ENCODE measurements around the gene KCTD6.

GRCh38 chr3:58537412-58538301 lies 45.8 kb downstream of the KCTD6 start:
- TF ChIP-seq, protein P1, sequence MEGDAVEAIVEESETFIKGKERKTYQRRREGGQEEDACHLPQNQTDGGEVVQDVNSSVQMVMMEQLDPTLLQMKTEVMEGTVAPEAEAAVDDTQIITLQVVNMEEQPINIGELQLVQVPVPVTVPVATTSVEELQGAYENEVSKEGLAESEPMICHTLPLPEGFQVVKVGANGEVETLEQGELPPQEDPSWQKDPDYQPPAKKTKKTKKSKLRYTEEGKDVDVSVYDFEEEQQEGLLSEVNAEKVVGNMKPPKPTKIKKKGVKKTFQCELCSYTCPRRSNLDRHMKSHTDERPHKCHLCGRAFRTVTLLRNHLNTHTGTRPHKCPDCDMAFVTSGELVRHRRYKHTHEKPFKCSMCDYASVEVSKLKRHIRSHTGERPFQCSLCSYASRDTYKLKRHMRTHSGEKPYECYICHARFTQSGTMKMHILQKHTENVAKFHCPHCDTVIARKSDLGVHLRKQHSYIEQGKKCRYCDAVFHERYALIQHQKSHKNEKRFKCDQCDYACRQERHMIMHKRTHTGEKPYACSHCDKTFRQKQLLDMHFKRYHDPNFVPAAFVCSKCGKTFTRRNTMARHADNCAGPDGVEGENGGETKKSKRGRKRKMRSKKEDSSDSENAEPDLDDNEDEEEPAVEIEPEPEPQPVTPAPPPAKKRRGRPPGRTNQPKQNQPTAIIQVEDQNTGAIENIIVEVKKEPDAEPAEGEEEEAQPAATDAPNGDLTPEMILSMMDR (conservative IDR thresholded peaks at IDR 0.05; ENCODE audit: low read depth, low read length), result no peak
- no peak for TF ChIP-seq EZH2 (IDR thresholded peaks at IDR 0.05; ENCODE audit: borderline replicate concordance, low read depth, low read length, poor library complexity, severe bottlenecking)

Data from A673 (cell line).